GM10847 (cell line): Measurements from ENCODE around the gene NPC1.
A peak's percentile ranks its signal among the peaks of the same experiment; 100 is the strongest.

ENCODE experiments used
- POLR2A ChIP-seq: IDR thresholded peaks from 2 replicates; pipeline ENCODE4 v1.6.1; 2011; ENCODE audit not compliant: insufficient read length; ENCODE audit errors: extremely low read depth

Gene NPC1

GRCh38 chr18:23586249-23587196 is at the start of gene NPC1:
NPC1 (minus strand) TSS chr18:23586506; CDS start chr18:23586343, 163 bp downstream.
- peak; percentile 94 for TF ChIP-seq POLR2A

- TF ChIP-seq POLR2A, result no peak
Observed at GRCh38 chr18:23636071-23636399, 49.7 kb upstream of the NPC1 start.

- TF ChIP-seq POLR2A, result no peak
Observed at GRCh38 chr18:23635283-23636070, 49.2 kb upstream of the NPC1 start.

- TF ChIP-seq POLR2A, result no peak
Observed at GRCh38 chr18:23634692-23635091, 48.4 kb upstream of the NPC1 start.

GRCh38 chr18:23632615-23633014 is 46.3 kb upstream of the NPC1 start:
- TF ChIP-seq POLR2A, result no peak

- TF ChIP-seq POLR2A, result no peak
Observed at GRCh38 chr18:23631746-23632145, 45.4 kb upstream of the NPC1 start.

- TF ChIP-seq POLR2A, result no peak
Observed at GRCh38 chr18:23631312-23631711, 45.0 kb upstream of the NPC1 start.

GRCh38 chr18:23629444-23629946 is 43.2 kb upstream of the NPC1 start:
- TF ChIP-seq POLR2A, result no peak

- TF ChIP-seq POLR2A, result no peak
Observed at GRCh38 chr18:23627970-23628369, 41.7 kb upstream of the NPC1 start.

GRCh38 chr18:23627321-23627720 is 41.0 kb upstream of the NPC1 start:
- no peak for TF ChIP-seq POLR2A

GRCh38 chr18:23626451-23627279 is 40.4 kb upstream of the NPC1 start:
- TF ChIP-seq POLR2A, result no peak

GRCh38 chr18:23623040-23623439 is 36.7 kb upstream of the NPC1 start:
- TF ChIP-seq POLR2A, result no peak

- no peak for TF ChIP-seq POLR2A
Observed at GRCh38 chr18:23619388-23619881, 33.1 kb upstream of the NPC1 start.

GRCh38 chr18:23618862-23619387 is 32.6 kb upstream of the NPC1 start:
- no peak for TF ChIP-seq POLR2A
